G401 (cell line): ENCODE data around the gene IRF5. TPM values are rescaled to one million over a fixed set of nuclear protein-coding genes. Genes with fewer than 3 reads are reported as not detected.

Experiments
- DNase-seq: peaks from one replicate; pipeline ENCODE4 v3.0.0-alpha.2; 2015; ENCODE audit warnings: low spot score
- in situ Hi-C: cut with HindIII; loops from 2 replicates; pipeline ENCODE4 v1.10.0; 2016; ENCODE audit warnings: low sequenced_read_pairs, mixed read lengths
- total RNA-seq: library from RNA; depleted of rRNA; stranded (reverse); fragments of >200 nt; shearing (Covaris generic); gene quantifications from 2 replicates; pipeline ENCODE4 v1.2.3, GENCODE V29; 2014

The IRF5 gene
- total RNA-seq, 1 experiment from 2014 or later = not detected

- DNase-seq = no peak
- in situ Hi-C loops = no loop called here
Observed at GRCh38 chr7:128918016-128918665, 19.6 kb upstream of the IRF5 start.

- in situ Hi-C loops = no loop called here
Observed at GRCh38 chr7:128919241-128919640, 18.5 kb upstream of the IRF5 start.

GRCh38 chr7:128919881-128920799, 17.6 kb upstream of the IRF5 start:
- in situ Hi-C loops = no loop called here
- DNase-seq = no peak

More at GRCh38 chr7:128919241-128919640, 18.5 kb upstream of the IRF5 start:
- DNase-seq = no peak

GRCh38 chr7:128920913-128921582, 16.7 kb upstream of the IRF5 start:
- in situ Hi-C loops = no loop called here
- DNase-seq = no peak

GRCh38 chr7:128921866-128922440, 15.8 kb upstream of the IRF5 start:
- in situ Hi-C loops = no loop called here
- no peak for DNase-seq

- DNase-seq = no peak
- in situ Hi-C loops = no loop called here
Observed at GRCh38 chr7:128922496-128923410, 15.0 kb upstream of the IRF5 start.

- in situ Hi-C loops = no loop called here
- no peak for DNase-seq
Observed at GRCh38 chr7:128923411-128923800, 14.3 kb upstream of the IRF5 start.

- DNase-seq = no peak
- in situ Hi-C loops = no loop called here
Observed at GRCh38 chr7:128924707-128925588, 12.8 kb upstream of the IRF5 start.

GRCh38 chr7:128928159-128928813, 9.4 kb upstream of the IRF5 start:
- DNase-seq = no peak
- in situ Hi-C loops = no loop called here

- in situ Hi-C loops = no loop called here
- no peak for DNase-seq
Observed at GRCh38 chr7:128928882-128929788, 8.6 kb upstream of the IRF5 start.

- DNase-seq = no peak
- in situ Hi-C loops = no loop called here
Observed at GRCh38 chr7:128931190-128931798, 6.4 kb upstream of the IRF5 start.

GRCh38 chr7:128931965-128932861, 5.5 kb upstream of the IRF5 start:
- in situ Hi-C loops = no loop called here
- DNase-seq = no peak

GRCh38 chr7:128932862-128933179, 4.9 kb upstream of the IRF5 start:
- DNase-seq = no peak
- in situ Hi-C loops = no loop called here

- in situ Hi-C loops = no loop called here
- no peak for DNase-seq
Observed at GRCh38 chr7:128933180-128933891, 4.4 kb upstream of the IRF5 start.
